CD14-positive monocyte (primary cell): ENCODE results near the gene CSTF2. TPM values are rescaled to one million over a fixed set of nuclear protein-coding genes. Genes with fewer than 3 reads are reported as not detected.

Experiments used
- DNase-seq, 3 donors: peaks; one replicate each; pipeline ENCODE4 v3.0.0-alpha.2; 2011 to 2022
- H2AFZ ChIP-seq: 2 replicates; pipeline ENCODE4 v1.6.0; 2012; ENCODE audit warnings: mild to moderate bottlenecking, low read depth, low read length, inconsistent platforms; ENCODE audit not compliant: insufficient read depth, poor library complexity, severe bottlenecking
- H3K27ac ChIP-seq, 2 donors: 1 replicate in 1 of 2; 2 replicates in 1 of 2; pipeline ENCODE4 v1.5.1; 2012 to 2013; ENCODE audit warnings: low read length in 2 of 2, control low read depth in 1 of 2, inconsistent platforms in 1 of 2, low read depth in 1 of 2, mild to moderate bottlenecking in 1 of 2
- H3K27me3 ChIP-seq, 2 donors: one replicate each; pipeline versions ENCODE4 v1.6.0 to v1.6.1; 2011 to 2013; ENCODE audit warnings: low read length in 2 of 2; ENCODE audit not compliant: control insufficient read depth in 2 of 2, insufficient read depth in 2 of 2
- H3K36me3 ChIP-seq, 2 donors: replicated peaks in 1 of 2; 1 replicate in 1 of 2; 2 replicates in 1 of 2; pipeline versions ENCODE4 v1.5.1 to v1.6.1; 2012 to 2013; ENCODE audit warnings: low read length in 2 of 2, control low read depth in 1 of 2, inconsistent platforms in 1 of 2, mild to moderate bottlenecking in 1 of 2; ENCODE audit not compliant: insufficient read depth in 2 of 2, control insufficient read depth in 1 of 2
- H3K4me1 ChIP-seq, 2 donors: 1 replicate in 1 of 2; 2 replicates in 1 of 2; pipeline versions ENCODE4 v1.5.1 to v1.6.1; 2012 to 2013; ENCODE audit warnings: low read length in 2 of 2, control low read depth in 1 of 2, inconsistent platforms in 1 of 2, mild to moderate bottlenecking in 1 of 2, moderate library complexity in 1 of 2; ENCODE audit not compliant: insufficient read depth in 2 of 2, control insufficient read depth in 1 of 2
- H3K4me2 ChIP-seq: replicated peaks from 2 replicates; pipeline ENCODE3; 2012; ENCODE audit warnings: low read length, moderate library complexity, mild to moderate bottlenecking; ENCODE audit not compliant: poor library complexity, severe bottlenecking; ENCODE audit errors: extremely low read depth
- H3K4me3 ChIP-seq, 3 experiments: fragments of 200-600 bp in 1 of 3; sonication (generic) in 1 of 3; replicated peaks in 1 of 3; 1 replicate in 2 of 3; 2 replicates in 1 of 3; pipeline ENCODE4 v1.5.1; 2011 to 2013; ENCODE audit warnings: low read length in 3 of 3, mild to moderate bottlenecking in 3 of 3, control low read depth in 2 of 3, low read depth in 2 of 3, inconsistent platforms in 1 of 3, moderate library complexity in 1 of 3
- H3K79me2 ChIP-seq: 2 replicates; pipeline ENCODE4 v1.6.0; 2012; ENCODE audit warnings: mild to moderate bottlenecking, control low read depth, inconsistent platforms, low read length, moderate library complexity; ENCODE audit not compliant: insufficient read depth
- H3K9ac ChIP-seq: 2 replicates; pipeline ENCODE4 v1.6.0; 2017; ENCODE audit warnings: low read length, mild to moderate bottlenecking; ENCODE audit not compliant: insufficient read depth, poor library complexity, severe bottlenecking
- H3K9me3 ChIP-seq, 2 donors: replicated peaks in 1 of 2; 1 replicate in 1 of 2; 2 replicates in 1 of 2; pipeline versions ENCODE4 v1.5.1 to v1.6.1; 2012 to 2013; ENCODE audit warnings: low read length in 2 of 2, control low read depth in 1 of 2; ENCODE audit not compliant: control insufficient read depth in 1 of 2, insufficient read depth in 1 of 2
- H4K20me1 ChIP-seq: 2 replicates; pipeline ENCODE4 v1.6.0; 2012; ENCODE audit warnings: mild to moderate bottlenecking, low read length, control low read depth, moderate library complexity; ENCODE audit not compliant: insufficient read depth
- H3K27ac Mint-ChIP-seq, 7 donors: one replicate each; pipeline ENCODE4 v1.8.0; 2020; ENCODE audit warnings: mild to moderate bottlenecking in 7 of 7, mixed read lengths in 7 of 7, moderate library complexity in 6 of 7, inconsistent platforms in 2 of 7
- H3K27me3 Mint-ChIP-seq, 3 donors: one replicate each; pipeline ENCODE4 v1.8.0; 2021 to 2022; ENCODE audit warnings: low read depth in 3 of 3, mild to moderate bottlenecking in 3 of 3, mixed read lengths in 3 of 3, moderate library complexity in 3 of 3, inconsistent platforms in 1 of 3
- H3K36me3 Mint-ChIP-seq, 2 donors: one replicate each; pipeline ENCODE4 v1.8.0; 2020; ENCODE audit warnings: mixed read lengths in 2 of 2, inconsistent platforms in 1 of 2, mild to moderate bottlenecking in 1 of 2
- H3K4me1 Mint-ChIP-seq: one replicate; pipeline ENCODE4 v1.8.0; 2020; ENCODE audit warnings: mild to moderate bottlenecking, mixed read lengths
- H3K4me3 Mint-ChIP-seq, 2 donors: one replicate each; pipeline ENCODE4 v1.8.0; 2020; ENCODE audit warnings: mild to moderate bottlenecking in 2 of 2, mixed read lengths in 2 of 2, moderate library complexity in 1 of 2
- H3K9me3 Mint-ChIP-seq, 7 donors: one replicate each; pipeline ENCODE4 v1.8.0; 2020 to 2022; ENCODE audit warnings: mixed read lengths in 7 of 7, mild to moderate bottlenecking in 6 of 7, moderate library complexity in 6 of 7, inconsistent platforms in 2 of 7
- CTCF ChIP-seq: fragments of 200-600 bp; IDR thresholded peaks from one replicate; pipeline ENCODE4 v1.8.0; 2022; ENCODE audit warnings: antibody characterized with exemption, mild to moderate bottlenecking
- WGBS: methylation state at CpG from one replicate; pipeline ENCODE4 v1.1.5; 2013; ENCODE audit warnings: missing lambda C conversion rate; ENCODE audit not compliant: insufficient coverage; 5-methylcytosine and 5-hydroxymethylcytosine counted together
- intact Hi-C, 2 donors: fragments of 100-400 bp; cut with micrococcal nuclease; formaldehyde crosslinking; loops; one replicate each; pipeline versions ENCODE4 v1.15.0 to v1.15.1; 2023
- polyA plus RNA-seq, 3 donors: library from polyadenylated mRNA; depleted of rRNA in 1 of 3; unstranded in 2 of 3; stranded (reverse) in 1 of 3; fragments of 300-500 nt in 2 of 3; fragments of >200 nt in 1 of 3; fragmentation: Illumina TruSeq in 2 of 3; gene quantifications; 1 replicate in 2 of 3; 2 replicates in 1 of 3; pipeline ENCODE4 v1.2.3, GENCODE V29; 2012 to 2021

Gene CSTF2
- polyA plus RNA-seq, 3 donors, result 6.7 to 11.3 (median 10.1) TPM

- Histone ChIP-seq H3K27ac (no peak overlapping the region), H3K4me3 (no peak overlapping the region), H3K4me1 (no peaks in the 10 kb centered on the region), H3K9me3 (no peaks in the 10 kb centered on the region), H3K4me2 (no peak overlapping the region), H3K9ac (no peak overlapping the region), H3K79me2 (no peaks in the 10 kb centered on the region), H3K27me3 (no peaks in the 10 kb centered on the region), H4K20me1 (no peaks in the 10 kb centered on the region), H2AFZ (no peak overlapping the region), H3K36me3 (peaks cover 77 to 80% of the 10 kb centered on the region in 2 donors)
- no peaks in the 10 kb centered on the region for H3K4me1 Mint-ChIP-seq
- H3K36me3 Mint-ChIP-seq, result peaks cover 63 to 72% of the 10 kb centered on the region in 2 donors
- H3K4me3 Mint-ChIP-seq, result no peak overlapping the region
- no peaks in the 10 kb centered on the region for H3K9me3 Mint-ChIP-seq
- 100% methylated on average over 1 of the region's 9 CpGs for WGBS
- no peak overlapping the region for H3K27ac Mint-ChIP-seq
- peaks cover 0 to 4% (median 0%) of the 10 kb centered on the region in 3 donors for H3K27me3 Mint-ChIP-seq
- intact Hi-C loops, result no loop called here
- DNase-seq, result no peak
- TF ChIP-seq CTCF, result no peak
Observed at GRCh38 chrX:100831219-100831946, 11.2 kb downstream of the CSTF2 start.

GRCh38 chrX:100850317-100850716, 30.1 kb downstream of the CSTF2 start:
- no peak overlapping the region for H3K9ac ChIP-seq
- no CpG with 5 or more reads among the region's 4 CpGs for WGBS
- H2AFZ ChIP-seq, result no peak overlapping the region
- no peak overlapping the region for H3K4me2 ChIP-seq
- TF ChIP-seq CTCF, result no peak
- no peaks in the 10 kb centered on the region for H3K36me3 ChIP-seq
- no peak overlapping the region for H3K4me3 ChIP-seq
- no peak overlapping the region for H3K4me3 Mint-ChIP-seq
- no peak overlapping the region for H3K27ac ChIP-seq
- no peaks in the 10 kb centered on the region for H3K4me1 Mint-ChIP-seq
- intact Hi-C loops, result no loop called here
- no peaks in the 10 kb centered on the region for H3K79me2 ChIP-seq
- H3K27ac Mint-ChIP-seq, result no peak overlapping the region
- H3K36me3 Mint-ChIP-seq, result no peaks in the 10 kb centered on the region
- H3K9me3 Mint-ChIP-seq, result peaks cover 0 to 3% (median 0%) of the 10 kb centered on the region in 7 donors
- H3K9me3 ChIP-seq, result no peaks in the 10 kb centered on the region
- H4K20me1 ChIP-seq, result no peaks in the 10 kb centered on the region
- H3K4me1 ChIP-seq, result no peaks in the 10 kb centered on the region
- DNase-seq, result no peak
- no peaks in the 10 kb centered on the region for H3K27me3 ChIP-seq
- H3K27me3 Mint-ChIP-seq, result peaks cover 0 to 4% (median 0%) of the 10 kb centered on the region in 3 donors
